Activated naive CD4-positive, alpha-beta T cell treated with anti-CD3 and anti-CD28 coated beads, Interleukin-2, amount 50 U/mL, for 16 hours (primary cell): ENCODE measurements around the gene LRRC26.
A peak's percentile ranks its signal among the peaks of the same experiment; 100 is the strongest.

Experiments
- DNase-seq: peaks from one replicate; pipeline ENCODE4 v3.0.0-alpha.2; 2020

The LRRC26 gene

GRCh38 chr9:137169896-137170358, at the start of gene LRRC26:
LRRC26 (minus strand) TSS chr9:137170051; CDS start chr9:137169943, 108 bp downstream.
- DNase-seq, result no peak

DNA sequence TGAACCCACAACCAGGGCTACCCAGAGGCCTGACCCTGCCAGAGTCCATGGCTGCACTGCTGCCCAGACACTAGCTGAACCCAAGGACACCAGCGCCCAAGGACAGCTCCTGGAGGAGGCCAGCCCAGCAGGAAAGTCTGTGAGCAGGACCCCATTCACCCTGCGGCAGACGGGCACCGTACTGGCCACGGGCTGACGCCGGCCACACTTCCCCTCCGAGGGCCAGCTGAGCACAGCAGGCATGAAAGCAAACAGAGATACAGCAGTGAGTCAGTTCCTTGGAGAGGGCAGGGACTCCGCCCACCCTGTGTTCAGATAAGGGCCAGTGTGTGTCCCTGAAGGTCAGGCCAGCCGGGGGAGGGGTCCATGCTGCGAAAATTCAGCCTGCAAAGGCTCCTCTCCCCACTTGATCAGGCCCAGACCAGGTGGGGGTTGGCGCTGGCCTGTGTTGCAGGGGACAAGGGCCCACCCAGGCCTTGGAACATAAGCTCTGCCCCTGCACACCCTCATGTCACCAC, 49.0 kb upstream of the LRRC26 start:
- DNase-seq, result no peak

DNA sequence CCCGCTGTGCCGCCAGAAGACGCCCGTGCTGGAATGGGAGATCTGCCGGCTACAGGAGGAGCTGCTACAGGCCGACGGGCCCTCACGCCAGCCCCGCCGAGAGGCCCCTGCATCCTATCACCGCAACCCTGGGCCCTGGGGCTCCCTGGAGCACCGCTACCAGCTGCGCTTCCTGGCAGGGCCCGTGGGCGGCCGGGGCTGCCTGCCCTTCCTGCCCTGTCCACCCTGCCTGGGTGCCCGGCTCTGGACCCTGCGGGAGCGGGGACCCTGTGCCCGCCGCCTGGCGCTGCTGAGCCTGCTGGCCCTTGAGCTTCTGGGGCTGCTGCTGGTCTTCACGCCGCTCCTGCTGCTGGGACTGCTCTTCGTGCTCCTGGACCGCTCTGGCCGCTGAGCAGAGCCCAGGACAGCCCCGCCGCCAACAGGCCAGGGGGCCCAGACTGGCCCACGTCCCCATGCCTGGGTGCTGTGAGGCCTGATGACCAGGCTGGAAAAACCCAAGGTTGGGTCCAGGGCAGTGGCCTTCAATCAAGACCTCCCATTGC, 48.4 kb upstream of the LRRC26 start:
- no peak for DNase-seq

GRCh38 chr9:137217276-137218211, 47.7 kb upstream of the LRRC26 start:
- no peak for DNase-seq

DNA sequence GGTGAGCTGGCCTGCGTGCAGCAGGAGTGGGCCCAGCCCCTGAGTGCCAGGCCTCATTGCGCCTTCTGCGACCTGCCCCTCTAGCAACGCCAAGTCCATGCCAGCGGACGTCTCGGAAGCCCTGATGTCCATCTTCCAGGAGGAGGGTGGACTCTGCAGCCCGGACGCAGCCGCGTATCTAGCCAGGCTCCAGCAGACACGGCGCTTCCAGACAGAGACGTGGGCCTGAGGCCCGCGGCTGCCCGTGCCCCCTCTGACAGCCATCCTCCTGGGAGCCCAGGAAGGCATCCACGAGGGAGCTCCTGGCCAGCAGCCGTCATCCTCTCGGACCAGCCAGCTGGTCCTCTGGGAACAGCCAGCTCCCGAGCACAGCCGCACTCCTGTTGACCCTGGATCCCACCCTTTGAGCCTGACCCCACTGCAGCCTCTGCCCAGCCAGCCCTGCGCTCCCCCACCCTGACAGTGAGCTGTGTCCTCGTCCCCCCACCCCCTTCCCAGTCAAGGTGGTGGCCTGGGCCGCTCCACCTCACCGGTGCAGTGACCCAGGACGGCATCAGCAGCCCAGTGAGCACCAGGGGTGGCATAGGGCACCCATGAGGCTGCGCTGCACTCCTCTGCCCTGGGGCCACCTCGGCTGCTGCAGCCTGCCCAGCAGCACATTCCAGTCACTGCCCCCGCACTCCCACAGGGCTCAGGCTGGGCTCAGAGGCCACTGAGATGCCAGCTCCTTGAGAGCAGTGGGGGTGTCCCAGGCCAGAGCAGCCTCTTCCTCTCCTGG, 46.5 kb upstream of the LRRC26 start:
- DNase-seq, result no peak

GRCh38 chr9:137215196-137215986, 45.5 kb upstream of the LRRC26 start:
- no peak for DNase-seq

GRCh38 chr9:137214620-137215019, 44.8 kb upstream of the LRRC26 start:
- no peak for DNase-seq

GRCh38 chr9:137213160-137214060, 43.6 kb upstream of the LRRC26 start:
- DNase-seq, result no peak

DNA sequence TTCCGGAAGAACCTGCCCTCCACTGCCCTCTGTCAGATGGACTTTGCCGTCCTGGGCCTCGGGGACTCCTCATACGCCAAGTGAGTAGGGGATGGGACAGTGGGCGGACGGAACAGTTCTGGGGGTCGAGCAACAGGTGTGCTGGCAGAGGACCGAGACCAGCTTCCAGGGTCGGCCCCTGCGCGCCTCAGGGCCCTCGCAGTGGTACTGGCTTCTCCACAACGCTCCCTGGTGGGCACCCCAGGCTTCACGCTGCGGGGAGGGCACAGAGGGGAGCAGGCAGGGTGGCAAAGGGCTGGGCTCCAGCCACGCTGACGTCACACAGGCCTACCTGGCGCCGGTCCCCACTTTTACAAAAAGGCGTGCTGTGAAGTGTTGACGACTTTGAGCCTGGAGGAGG, 42.7 kb upstream of the LRRC26 start:
- DNase-seq, result no peak

GRCh38 chr9:137211532-137211931, 41.7 kb upstream of the LRRC26 start:
- DNase-seq, result no peak

GRCh38 chr9:137206602-137207001, 36.8 kb upstream of the LRRC26 start:
- DNase-seq, result no peak

DNA sequence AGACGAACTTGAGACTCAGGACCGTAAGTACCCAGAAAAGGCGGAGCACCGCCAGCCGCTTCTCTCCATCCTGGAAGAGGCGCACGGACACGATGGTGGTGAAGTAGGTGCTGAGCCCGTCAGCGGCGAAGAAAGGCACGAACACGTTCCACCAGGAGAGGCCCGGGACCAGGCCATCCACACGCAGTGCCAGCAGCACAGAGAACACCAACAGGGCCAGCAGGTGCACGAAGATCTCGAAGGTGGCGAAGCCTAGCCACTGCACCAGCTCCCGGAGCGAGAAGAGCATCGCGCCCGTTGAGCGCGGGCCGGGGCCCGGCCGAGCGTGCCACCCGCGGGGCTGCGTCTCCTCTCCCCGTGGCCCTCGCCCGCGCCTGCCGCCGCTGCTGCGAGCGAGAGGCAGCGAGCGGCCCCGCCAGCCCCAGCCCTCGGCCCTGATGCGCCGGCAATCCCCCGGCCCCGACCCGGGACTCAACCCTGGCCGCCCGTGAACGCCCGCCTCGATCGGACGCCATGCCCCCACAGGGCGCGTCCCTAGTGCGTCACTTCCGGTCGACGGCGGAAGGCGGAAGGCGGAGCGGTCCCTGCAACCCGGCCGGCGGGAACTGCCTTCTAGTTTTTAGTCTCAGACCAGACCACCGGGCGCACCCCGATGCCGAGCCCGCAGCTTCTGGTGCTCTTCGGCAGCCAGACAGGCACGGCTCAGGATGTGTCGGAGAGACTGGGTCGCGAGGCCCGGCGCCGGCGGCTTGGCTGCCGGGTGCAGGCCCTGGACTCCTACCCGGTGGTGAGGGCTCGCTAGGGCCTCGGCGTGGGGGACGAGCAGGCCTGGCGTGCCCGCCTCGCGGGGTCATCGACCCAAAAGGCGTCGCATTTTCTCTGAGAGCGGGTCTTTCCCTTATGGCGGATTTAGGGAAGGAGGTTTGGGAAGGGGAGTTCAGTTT, 35.5 kb upstream of the LRRC26 start, which contains the start of the genes NDOR1 and TMEM203:
NDOR1 (plus strand) TSS at position 575 of the 944 bp plus-strand sequence; CDS start at position 653, 78 bp downstream.
TMEM203 (minus strand) TSS at position 523 of the 944 bp plus-strand sequence; CDS start at position 289, 234 bp downstream.
- peak; percentile 95 for DNase-seq

DNA sequence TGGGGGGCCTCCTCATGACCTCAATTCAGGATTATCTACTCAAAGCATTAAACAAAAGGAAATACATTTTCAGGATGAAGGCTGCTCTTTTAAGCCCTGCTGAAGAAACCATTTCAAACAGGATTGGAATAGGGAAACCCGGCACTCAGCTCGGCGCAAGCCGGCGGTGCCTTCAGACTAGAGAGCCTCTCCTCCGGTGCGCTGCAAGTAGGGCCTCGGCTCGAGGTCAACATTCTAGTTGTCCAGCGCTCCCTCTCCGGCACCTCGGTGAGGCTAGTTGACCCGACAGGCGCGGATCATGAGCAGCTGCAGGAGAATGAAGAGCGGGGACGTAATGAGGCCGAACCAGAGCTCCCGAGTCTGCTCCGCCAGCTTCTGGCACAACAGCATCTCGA, 34.9 kb upstream of the LRRC26 start:
- DNase-seq, result no peak

- DNase-seq, result no peak
Measured at GRCh38 chr9:137202966-137203365, 33.1 kb upstream of the LRRC26 start.

GRCh38 chr9:137201205-137201868, 31.5 kb upstream of the LRRC26 start:
- no peak for DNase-seq

GRCh38 chr9:137200311-137201204, 30.7 kb upstream of the LRRC26 start, which contains the start of gene TPRN:
TPRN (minus strand) TSS chr9:137200741; CDS start chr9:137200711, 30 bp downstream.
- peak; percentile 99 for DNase-seq

- DNase-seq, result no peak
Measured at GRCh38 chr9:137199411-137200121, 29.7 kb upstream of the LRRC26 start.
